GM18907 (cell line): ENCODE measurements around the gene ATP5MC2.
"Not testable (repeated sequence)": the region's sequence is repeated elsewhere in the genome, so short reads cannot be mapped to it uniquely, and the experiment has no call there.

ENCODE experiments used
- ATAC-seq: cut with Tn5 transposase; IDR thresholded peaks from one replicate; pipeline ENCODE4 v1.9.1; 2021; ENCODE audit warnings: mild to moderate bottlenecking, moderate library complexity; ENCODE audit not compliant: unreplicated experiment

ATP5MC2 gene

GRCh38 chr12:53653595-53653994 is 22.3 kb downstream of the ATP5MC2 start:
- no peak for ATAC-seq

DNA sequence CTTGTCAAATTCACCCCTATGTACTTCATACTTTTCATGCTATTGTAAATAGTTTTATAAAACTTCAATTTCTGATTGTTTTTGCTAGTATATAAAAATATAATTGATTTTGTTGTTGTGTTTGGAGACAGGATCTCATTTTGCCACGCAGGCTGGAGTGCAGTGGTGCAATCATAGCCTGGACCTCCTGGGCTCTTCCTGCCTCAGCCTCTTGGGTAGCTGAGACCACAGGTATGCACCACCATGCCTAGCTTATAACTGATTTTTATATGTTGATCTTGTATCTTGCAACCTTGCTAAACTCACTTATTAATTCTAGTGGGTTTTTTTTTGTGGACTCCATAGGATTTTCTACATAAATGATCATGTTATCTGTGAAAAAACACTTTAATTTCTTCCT is 23.5 kb downstream of the ATP5MC2 start:
- ATAC-seq: no peak

GRCh38 chr12:53651737-53652136 is 24.1 kb downstream of the ATP5MC2 start:
- no peak for ATAC-seq

DNA sequence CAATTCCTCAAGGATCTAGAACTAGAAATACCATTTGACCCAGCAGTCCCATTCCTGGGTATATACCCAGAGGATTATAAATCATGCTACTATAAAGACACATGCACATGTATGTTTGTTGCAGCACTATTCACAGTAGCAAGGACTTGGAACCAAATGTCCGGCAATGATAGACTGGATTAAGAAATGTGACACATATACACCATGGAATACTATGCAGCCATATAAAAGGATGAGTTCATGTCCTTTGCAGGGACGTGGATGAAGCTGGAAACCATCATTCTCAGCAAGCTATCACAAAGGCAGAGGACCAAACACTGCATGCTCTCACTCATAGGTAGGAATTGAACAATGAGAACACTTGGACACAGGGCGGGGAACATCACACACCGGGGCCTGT is 29.6 kb downstream of the ATP5MC2 start:
- not testable (repeated sequence) for ATAC-seq

DNA sequence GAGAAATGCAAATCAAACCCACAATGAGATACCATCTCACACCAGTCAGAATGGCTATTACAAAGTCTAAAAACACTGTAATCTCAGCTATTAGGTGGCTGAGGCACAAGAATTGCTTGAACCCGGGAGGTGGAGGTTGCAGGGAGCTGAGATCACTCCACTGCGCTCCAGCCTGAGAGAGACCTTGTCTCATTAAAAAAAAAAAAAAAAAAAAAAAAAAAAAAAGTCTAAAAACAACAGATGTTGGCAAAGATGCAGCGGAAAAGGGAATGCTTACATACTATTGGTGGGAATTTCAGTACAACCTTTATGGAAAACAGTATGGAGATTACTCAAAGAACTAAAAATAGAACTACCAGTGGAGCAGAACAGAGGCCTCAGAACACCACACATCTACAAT is 30.7 kb downstream of the ATP5MC2 start:
- ATAC-seq: no peak

DNA sequence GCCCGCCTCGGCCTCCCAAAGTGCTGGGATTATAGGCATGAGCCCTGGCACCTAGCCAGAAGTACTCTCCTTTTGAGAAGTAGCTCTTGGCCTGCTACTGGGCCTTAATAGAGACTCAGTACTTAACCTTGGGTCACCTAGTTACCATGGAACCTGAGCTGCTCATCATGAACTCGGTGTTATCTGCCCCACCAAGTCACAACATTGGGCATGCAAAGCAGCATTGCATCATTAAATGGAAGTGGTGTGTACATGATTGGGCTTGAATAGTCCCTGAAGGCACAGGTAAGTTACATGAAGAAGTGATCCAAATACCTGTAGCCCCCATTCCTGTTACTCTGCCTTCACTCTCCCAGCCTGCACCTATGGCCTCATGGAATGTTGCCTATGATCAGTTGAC is 31.8 kb downstream of the ATP5MC2 start:
- ATAC-seq: no peak

- ATAC-seq: no peak
Measured at GRCh38 chr12:53643232-53643979, 32.5 kb downstream of the ATP5MC2 start.

GRCh38 chr12:53638057-53638456 is 37.8 kb downstream of the ATP5MC2 start:
- ATAC-seq: no peak

GRCh38 chr12:53636641-53637040 is 39.2 kb downstream of the ATP5MC2 start:
- ATAC-seq: no peak

- ATAC-seq: not testable (repeated sequence)
Measured at GRCh38 chr12:53635708-53636107, 40.2 kb downstream of the ATP5MC2 start.

- no peak for ATAC-seq
Measured at GRCh38 chr12:53631721-53632120, 44.2 kb downstream of the ATP5MC2 start.

DNA sequence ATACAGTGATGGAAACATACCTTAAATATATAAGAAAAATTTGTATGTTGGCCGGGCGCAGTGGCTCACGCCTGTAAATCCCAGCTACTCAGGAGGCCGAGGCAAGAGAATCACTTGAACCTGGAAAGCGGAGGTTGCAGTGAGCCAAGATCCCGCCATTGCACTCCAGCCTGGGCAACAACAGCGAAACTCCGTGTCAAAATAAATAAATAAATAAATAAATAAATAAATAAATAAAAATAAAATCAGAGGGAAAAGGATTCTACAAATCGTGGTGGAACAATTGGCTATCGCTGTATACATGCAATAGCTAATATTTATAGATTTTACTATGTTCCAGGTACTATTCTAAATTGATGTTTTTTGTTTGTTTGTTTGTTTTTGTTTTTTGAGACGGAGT is 48.0 kb downstream of the ATP5MC2 start:
- no peak for ATAC-seq

GRCh38 chr12:53626702-53627169 is 49.1 kb downstream of the ATP5MC2 start:
- no peak for ATAC-seq

GRCh38 chr12:53625946-53626701 is 49.8 kb downstream of the ATP5MC2 start, which contains the start of gene ATF7:
ATF7 (minus strand) TSS chr12:53626382; CDS start chr12:53601000, 25,382 bp downstream.
- ATAC-seq: peak; percentile 97

GRCh38 chr12:53625373-53625945 is 50.4 kb downstream of the ATP5MC2 start:
- no peak for ATAC-seq

GRCh38 chr12:53624956-53625355 is 50.9 kb downstream of the ATP5MC2 start:
- no peak for ATAC-seq

- no peak for ATAC-seq
Measured at GRCh38 chr12:53624458-53624857, 51.4 kb downstream of the ATP5MC2 start.

GRCh38 chr12:53623548-53624385 is 52.1 kb downstream of the ATP5MC2 start:
- ATAC-seq: no peak

- ATAC-seq: no peak
Measured at GRCh38 chr12:53622724-53623123, 53.2 kb downstream of the ATP5MC2 start.

DNA sequence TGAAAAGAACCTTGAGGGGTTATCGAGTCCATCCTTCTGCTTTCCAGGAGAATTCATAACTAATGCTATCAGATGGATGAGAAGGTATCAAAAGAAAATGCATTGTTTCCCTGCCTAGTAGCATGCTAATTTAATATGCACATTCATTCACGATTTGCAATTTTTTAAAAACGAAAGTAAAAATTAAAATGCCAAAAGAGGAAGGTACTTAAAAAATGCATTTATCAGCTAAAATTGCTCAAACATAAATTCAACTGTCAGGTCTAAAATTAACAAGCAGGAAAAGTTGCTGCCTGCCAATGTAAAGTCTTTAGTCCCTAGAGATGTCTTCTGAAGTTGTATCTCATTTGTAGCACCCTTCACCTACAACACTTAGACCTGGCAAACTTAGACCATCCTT is 57.6 kb downstream of the ATP5MC2 start:
- ATAC-seq: no peak

DNA sequence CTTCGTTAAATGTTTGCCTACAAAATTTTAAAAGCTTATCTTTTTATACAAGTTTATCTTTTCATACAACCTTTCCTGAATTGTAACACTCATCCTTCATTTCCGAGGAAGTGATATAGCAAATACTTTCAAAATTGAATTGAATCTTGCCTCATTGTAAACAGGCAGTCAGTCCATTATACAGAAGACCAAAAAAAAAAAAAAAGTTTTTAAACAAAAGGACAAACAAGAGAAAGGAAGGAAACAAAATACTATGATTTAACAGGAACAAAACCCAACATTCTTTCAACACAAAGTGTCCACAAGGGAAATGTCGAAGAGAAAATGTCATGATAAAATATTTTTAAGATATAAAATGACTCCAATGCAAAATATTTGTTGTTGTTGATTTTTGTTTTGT is 58.2 kb downstream of the ATP5MC2 start:
- no peak for ATAC-seq
